GM19397 (cell line): ENCODE data around the gene DPRX.

ENCODE experiments used
- ATAC-seq: cut with Tn5 transposase; IDR thresholded peaks from one replicate; pipeline ENCODE4 v1.9.1; 2021; ENCODE audit warnings: mild to moderate bottlenecking, moderate library complexity; ENCODE audit not compliant: unreplicated experiment

The DPRX gene, protein sequence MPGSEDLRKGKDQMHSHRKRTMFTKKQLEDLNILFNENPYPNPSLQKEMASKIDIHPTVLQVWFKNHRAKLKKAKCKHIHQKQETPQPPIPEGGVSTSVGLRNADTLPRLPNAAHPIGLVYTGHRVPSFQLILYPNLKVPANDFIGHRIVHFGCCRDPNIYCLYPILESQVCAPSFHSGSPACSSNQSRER

DNA sequence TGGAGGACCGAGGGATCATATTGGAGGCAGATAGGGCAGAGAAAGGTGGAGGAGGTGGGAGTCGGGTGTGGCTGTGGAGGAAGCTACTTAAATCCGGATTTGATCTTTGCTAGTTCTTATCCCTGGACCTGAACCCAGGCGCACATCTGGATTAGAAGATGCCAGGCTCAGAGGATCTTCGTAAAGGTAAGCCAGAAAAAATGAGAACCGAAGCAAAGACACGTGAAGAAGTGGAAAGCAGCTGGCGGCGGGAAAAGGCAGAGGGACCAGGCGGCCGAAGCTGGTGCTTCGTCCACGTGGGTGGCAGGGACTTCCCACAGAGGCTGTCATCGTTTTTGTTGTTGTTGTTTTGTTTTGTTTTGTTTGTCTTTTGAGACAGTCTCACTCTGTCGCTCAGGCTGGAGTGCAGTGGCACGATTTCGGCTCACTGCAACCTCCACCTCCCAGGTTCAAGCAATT is at the start of gene DPRX:
Gene DPRX, plus strand, starts transcription at position 51 of the 459 bp plus-strand sequence. Its CDS starts 108 bp downstream, at position 159.
- no peak for ATAC-seq

DNA sequence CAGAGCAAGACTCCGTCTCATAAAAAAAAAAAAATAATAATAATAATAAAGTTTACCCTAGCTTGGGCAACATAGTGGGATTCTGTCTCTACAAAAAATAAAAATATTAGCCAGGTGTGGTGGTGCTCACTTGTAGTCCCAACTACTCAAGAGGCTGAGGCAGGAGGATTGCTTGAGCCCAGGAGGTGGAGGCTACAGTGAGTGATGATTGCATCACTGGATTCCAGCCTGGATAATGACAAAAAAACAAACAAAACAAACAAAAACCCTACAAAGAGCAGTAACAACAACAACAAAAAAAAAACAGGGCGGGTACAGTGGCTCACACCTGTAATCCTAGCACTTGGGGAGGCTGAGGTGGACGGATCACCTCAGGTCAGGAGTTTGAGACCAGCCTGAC is 48.6 kb upstream of the DPRX start:
- ATAC-seq: no peak

DNA sequence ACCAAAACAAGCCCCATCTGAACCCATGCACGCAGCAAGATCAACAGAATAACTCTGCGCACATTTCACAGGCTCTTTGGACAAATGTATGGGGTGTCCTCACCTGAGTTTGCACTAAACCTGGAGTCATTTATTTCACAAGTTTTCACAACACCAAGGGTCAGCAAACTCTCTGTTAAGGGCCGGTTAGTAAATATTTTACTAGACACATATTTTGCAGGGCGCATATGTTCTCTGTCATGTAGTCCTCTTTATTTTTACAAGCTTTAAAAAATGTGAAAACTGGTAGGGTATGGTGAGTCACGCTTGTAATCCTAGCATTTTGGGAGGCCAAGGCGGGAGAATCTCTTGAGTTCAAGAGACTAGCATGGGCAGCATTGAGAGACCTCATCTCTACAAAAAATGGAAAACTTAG is 45.5 kb upstream of the DPRX start:
- ATAC-seq: no peak

DNA sequence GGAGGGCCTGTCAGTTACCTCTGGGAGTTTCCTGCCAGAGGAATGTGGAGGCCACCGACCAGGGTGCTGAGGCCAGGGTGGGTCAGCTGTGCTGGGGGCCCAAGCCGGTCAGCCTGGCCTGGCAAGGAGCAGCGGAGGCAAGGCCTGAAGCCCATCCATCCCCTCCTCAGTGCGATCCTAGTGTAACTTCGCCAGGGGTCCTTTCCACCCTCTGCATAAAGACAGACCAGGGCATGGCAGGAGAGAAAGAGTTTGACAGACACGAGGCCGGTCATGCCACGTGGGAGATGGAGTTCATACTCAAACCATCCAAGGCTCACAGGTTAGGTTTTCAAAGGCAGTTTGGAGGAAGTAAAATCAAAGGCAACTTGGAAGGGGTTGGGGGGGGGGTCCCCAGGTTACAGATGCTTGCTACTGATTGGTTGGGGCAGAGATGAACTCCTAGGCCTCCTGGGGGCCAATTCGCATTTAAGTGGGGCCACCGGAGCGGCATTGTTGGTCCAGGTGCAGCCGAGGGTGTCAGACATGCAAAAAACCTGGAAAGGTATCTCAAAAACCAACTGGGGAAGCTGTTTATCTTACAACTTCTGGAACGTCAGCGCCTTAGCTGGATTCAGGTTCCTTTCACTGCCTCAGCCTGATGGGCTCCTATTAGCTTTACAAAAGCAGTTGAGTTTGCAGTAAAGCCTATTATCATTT is 36.8 kb upstream of the DPRX start:
- no peak for ATAC-seq

DNA sequence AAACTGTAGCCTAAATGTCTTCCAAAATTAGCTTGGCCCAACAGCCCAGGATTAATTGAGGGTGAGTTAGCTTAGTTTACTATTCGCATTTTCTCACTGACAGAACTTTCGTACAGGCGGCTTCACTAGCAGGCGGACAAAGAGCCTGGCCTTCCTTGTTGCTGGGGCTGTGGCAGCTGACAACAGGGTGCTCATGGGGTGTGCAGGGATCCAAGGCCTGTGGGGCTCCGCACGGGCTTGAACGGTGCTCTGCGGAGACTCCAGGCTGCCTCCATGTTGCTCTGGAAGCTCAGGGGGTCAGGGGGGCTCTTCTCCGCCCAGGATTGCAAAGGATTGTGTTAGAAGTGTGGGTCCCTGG is 36.3 kb upstream of the DPRX start:
- no peak for ATAC-seq

DNA sequence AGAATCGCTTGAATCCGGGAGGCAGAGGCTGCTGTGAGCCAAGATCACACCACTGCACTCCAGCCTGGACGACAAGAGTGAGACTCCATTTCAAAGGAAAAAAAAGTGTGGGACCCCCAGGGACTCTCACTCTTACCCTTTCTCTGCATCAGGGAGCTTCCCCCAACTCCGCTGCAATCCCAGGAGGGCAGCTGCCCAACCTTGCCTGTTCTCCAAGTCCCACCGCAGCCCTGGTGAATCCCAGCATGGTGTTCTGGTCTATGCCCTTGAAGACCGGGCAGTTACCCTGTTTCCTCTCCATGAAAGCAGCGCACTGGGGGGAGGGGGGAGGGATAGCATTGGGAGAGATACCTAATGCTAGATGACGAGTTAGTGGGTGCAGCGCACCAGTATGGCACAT is 35.7 kb upstream of the DPRX start:
- no peak for ATAC-seq

DNA sequence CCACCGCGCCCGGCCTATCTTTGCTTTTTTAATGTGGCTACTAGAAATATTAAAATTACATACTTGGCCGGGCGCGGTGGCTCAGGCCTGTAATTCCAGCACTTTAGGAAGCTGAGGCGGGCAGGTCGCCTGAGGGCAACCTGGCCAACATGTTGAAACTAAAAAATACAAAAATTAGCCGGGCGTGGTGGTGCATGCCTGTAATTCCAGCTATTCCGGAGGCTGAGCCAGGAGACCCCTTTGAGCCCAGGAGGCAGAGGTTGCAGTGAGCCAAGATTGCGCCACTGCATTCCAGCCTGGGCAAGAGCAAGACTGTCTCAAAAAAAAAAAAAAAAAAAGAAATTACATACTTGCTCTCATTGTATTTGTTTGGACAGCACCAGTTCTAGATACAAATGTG is 34.8 kb upstream of the DPRX start:
- no peak for ATAC-seq

DNA sequence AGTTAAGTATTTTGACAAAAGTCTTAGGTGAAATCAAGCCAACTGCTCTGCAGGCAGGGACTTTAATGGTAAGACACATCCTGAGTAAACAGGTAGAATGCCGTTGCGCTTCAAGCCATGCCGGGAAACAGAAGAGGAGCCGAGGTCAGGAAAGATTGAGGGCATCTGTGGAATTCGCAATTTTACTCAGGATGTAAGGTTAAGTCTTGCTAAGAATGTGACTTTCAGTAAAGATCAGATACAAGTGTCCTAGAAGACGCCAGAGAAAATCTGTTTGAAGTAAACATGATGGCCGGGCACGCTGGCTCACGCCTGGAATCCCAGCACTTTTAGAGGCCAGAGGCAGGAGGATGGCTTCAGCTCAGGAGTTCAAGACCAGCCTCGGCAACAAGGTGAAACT is 33.4 kb upstream of the DPRX start:
- no peak for ATAC-seq

DNA sequence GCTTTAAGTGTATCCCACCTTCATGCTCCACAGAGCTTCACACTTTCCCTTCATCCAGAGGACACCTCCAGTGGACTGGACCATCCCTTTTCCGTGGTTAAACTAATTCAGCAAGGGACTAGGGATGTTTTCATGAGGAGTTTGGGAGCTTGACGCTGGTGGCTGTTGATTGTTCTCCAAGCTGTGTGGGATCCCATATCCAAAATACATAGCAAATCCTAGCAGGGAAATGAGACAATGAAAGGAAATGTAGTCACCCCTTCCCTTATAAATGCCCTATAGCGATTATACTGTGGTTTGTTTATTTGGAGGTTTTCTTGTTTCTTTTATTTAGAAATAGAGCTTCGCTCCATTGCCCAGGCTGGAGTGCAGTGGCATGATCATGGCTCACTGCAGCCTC is 31.6 kb upstream of the DPRX start:
- no peak for ATAC-seq

DNA sequence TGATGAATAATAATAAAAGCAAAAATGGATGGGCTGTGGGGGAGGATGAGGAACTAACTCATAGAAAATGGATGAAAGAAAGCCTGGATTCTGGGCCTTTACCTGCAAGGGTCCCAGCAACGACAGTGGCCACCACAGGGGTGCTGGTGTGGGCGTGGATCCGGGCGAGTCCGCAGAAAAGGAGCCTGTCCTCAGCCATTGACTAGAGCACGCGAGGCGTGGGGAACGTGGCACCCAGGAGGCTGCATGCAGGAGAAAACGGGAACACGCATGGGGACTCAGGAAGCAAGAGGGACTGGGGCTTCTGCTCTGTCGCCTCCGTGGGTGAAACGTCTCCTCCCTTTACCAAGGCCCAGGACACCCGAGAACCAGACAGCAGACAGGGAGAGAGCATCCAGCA is 25.8 kb upstream of the DPRX start:
- ATAC-seq: no peak

DNA sequence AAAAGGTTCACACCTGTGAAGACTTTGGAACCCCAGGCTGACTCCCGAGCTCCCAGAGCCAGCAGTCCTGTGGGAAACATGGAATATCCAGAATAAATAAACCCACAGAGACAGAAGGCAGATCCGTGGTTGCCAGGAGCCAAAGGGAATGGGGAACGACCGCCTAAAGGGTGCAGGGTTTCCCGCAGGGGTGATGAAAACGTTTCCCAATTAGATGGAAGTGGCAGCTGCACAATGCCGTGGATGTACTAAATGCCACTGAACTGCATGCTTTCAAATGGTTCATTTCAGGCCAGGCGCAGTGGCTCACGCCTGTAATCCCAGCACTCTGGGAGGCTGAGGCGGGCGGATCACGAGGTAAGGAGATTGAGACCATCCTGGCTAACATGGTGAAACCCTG is 23.4 kb upstream of the DPRX start:
- ATAC-seq: no peak

DNA sequence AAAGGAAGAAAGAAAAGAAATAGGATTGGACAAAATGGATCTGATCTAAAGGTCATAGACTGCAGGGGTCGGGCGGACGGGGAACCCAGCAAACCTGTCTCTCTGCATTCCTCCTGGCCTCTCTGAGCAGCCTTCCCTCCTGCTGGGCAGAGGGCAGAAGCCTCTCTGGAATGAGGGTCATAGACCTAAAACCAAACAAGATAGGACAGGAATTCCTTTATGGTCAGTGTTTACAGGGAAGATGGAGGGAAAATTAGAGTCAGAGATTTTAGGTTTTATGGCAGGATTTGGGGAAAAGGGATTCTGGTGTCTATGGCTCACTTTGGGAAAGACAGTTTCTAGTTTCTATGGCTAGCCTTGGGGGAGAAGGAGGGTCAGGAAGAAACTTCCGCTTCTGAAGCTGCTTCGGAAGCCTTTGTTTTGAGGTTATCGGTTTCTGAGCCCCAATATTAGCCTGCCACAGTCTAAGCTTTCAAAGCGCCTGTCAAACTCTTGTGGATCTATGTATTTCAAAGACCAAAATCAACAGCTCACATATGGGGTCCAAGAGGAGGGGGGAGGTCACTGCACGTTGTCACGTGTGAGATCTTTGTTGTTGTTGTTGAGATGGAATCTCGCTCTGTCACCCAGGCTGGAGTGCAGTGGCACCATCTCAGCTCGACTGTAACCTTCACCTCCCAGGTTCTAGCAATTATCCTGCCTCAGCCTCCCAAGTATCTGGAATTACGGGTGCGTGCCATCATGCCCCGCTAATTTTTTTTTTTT is 18.9 kb upstream of the DPRX start:
- ATAC-seq: no peak

DNA sequence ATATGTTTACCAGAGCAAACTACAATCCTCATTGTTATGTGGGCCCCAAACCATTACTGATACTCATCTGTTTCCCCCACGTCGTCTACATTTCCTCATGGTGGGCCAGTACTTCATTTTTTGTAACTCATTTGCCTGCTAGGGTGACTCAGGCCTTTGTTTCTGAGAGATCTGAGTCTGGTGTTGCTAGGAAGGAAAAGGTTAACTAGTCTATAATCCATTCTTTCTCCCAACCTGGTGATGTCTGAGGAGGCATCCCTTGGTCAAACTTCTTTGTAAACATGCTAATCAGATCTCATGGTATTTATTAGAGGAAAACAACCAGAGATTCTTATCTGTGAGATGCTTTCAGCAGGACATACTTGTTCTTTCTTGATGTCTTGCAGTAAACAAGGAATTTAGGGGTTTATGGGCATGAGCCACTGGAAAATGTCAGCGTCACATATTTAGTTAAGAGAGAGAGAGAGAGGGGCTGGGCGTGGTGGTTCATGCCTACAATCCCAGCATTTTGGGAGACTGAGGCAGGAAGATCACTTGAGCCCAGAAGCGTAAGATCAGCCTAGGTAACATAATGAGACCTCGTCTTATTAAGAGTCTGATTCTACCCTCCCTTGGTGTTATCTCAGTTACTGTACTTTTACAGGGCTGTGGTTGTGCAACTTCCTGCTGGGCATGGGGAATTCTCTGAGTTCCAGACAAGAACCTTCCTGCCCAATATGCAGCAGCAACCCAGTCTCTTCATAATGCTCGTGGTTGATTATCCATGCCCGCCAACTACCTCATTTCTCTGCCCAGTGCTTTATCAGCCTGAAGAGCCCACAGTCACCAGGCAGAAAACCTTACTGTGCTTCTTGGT is 9.7 kb upstream of the DPRX start:
- ATAC-seq: no peak

DNA sequence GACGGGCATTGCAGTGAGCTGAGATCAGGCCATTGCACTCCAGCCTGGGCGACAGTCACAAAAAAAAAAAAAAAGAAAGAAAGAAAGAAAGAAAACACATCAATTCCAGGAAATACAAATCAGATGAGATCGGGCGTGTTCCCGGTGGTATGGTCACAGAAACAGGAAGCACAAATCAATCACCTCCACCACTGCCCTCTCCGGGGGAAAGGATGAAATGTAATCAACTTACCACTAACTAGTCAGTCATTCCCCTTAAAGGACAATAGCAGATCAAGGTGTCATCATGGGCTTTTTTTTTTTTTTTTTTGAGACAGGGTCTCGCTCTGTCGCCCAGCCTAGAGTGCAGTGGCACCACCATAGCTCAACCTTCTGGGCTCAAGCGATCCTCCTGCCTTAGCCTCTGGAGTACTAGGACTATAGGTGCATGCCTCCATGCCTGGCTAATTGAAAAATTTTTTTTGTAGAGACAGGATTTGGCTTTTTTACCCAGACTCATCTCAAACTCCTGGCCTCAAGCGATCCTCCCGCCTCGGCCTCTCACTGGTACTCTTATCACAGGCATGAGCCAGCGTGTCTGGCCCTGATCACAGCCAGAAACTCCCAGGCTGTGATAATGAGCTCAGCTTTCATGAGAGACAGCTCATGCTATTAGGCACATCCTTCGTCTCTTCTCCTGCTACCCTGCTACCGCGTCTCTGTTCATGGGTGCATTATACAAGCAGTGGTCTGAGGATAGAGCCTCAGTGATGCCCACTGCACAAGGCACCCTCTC is 6.8 kb upstream of the DPRX start:
- ATAC-seq: no peak

DNA sequence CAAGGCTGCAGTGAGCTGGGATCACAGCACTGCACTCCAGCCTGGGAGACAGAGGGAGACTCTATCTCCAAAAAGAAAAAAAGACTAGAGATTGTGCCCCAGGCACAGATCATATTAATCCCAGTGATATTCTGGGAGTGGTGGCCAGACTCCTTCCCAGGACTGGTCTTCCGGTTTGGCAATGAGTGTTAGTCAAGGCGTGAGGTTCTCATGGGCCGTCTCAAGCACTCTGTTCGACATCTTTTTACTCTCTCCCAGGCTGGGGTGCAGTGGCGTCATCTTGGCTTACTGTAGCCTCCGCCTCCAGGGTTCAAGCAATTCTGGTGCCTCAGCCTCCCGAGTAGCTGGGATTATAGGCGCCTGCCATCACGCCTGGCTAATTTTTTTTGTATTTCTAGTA is 5.3 kb upstream of the DPRX start:
- no peak for ATAC-seq

DNA sequence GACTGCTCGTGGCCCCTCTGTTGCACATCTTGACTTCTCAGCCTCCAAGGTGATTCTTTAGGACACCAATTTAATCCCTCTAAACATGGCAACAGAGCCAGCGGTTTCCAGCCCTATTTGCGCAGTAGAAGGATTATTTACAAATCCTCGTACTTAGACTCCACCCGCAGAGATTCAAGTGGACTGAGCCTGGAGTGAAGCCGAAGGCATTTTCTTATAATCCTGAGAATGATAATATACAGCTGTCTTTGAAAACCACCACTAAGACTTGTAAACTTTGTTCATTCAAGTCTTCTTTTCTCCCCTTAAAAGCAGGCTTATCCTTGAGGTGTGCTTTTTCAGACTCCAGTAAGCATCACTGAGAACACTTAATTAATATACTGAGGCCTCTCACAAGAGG is 4.8 kb upstream of the DPRX start:
- ATAC-seq: no peak

DNA sequence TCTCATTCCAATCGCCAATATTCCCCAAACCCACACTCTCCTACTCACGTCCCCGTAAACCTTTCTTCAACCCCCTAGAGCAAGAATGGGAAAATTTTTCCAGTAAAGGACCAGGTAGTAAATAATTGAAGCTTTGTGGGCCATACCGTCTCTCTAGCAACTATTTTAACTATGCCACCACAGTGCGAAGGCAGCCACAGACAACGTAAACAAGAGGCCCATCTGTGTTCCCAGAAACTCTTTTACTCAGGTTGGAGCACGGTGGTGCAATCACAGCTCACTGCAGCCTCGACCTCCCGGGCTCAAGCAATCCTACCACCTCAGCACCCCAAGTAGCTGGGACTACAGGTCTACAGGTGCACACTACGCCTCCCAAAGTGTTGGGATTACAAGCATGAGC is 3.0 kb downstream of the DPRX start:
- ATAC-seq: no peak

DNA sequence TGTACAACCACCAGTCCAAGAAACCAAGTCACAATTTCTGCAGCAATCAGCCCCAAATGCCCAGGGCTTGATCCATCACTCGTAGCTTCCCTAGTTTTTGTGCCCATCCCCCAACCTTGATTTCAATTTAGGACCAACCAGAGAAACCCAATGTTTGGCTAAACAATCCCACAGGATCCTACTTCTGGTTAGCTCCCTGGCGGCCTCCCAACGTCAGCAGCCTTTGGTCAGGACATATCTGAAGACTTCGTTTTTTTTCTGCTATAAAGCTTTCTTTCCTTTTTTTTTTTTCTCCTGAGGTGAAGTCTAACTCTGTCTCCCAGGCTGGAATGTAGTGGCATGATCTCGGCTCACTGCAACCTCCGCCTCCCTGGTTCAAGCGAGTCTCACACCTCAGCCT is 7.7 kb downstream of the DPRX start:
- ATAC-seq: no peak

DNA sequence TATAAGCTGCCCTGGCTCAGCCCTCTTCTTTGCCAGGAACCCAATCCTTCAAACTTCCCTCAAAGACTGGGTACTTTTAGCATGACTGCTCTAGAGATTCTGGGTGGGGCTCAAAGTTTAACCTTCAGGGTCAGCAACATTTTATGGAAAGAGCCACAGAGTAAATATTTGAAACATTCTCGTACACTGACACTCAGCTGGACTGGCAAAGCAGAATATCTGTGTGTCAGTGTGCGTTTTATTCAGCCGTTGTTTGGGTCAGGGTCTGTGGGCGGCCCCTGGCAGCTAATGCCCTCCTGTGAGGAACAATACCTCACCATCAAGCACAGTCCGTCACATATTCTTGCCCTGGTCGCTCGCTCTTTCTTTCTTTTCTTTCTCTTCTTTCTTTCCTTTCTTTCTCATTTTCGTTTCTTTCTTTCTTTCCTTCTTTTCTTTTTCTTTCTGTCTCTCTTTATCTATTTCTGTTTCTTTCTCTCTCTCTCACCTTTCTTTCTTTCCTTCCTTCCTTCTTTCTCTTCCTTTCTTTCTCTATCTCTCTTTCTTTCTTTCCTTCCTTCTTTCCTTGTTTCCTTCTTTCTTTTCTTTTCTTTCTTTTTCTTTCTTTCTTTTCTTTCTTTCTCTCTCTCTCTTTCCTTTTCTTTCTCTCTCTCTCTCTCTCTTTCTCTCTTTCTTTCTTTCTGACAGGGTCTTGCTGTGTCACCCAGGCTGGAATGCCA is 10.7 kb downstream of the DPRX start:
- no peak for ATAC-seq
